GM12874 (cell line): ENCODE results near the gene CMIP.

Experiments
- CTCF ChIP-seq: IDR thresholded peaks from 2 replicates; pipeline ENCODE4 v1.5.1; 2011; ENCODE audit warnings: low read depth, mild to moderate bottlenecking, control low read depth, low read length, moderate library complexity; ENCODE audit not compliant: insufficient read depth

The CMIP gene

GRCh38 chr16:81483064-81483969, 38.7 kb downstream of the CMIP start:
- no peak for TF ChIP-seq CTCF

- TF ChIP-seq CTCF = no peak
Observed at GRCh38 chr16:81483970-81484595, 39.5 kb downstream of the CMIP start.

GRCh38 chr16:81484908-81485624, 40.5 kb downstream of the CMIP start:
- TF ChIP-seq CTCF = no peak

- TF ChIP-seq CTCF = no peak
Observed at GRCh38 chr16:81485824-81486539, 41.4 kb downstream of the CMIP start.

- no peak for TF ChIP-seq CTCF
Observed at GRCh38 chr16:81486540-81487061, 42.0 kb downstream of the CMIP start.

GRCh38 chr16:81487301-81487720, 42.7 kb downstream of the CMIP start:
- no peak for TF ChIP-seq CTCF
